HepG2 (cell line): ENCODE data around the gene TET3. TPM values are rescaled to one million over a fixed set of nuclear protein-coding genes. Genes with fewer than 3 reads are reported as not detected.

ENCODE experiments used
- DNMT1 ChIP-seq: sonication (generic); formaldehyde crosslinking; IDR thresholded peaks from 2 replicates; pipeline ENCODE4 v1.5.1; 2020; ENCODE audit warnings: mild to moderate bottlenecking, missing genetic modification reagents
- FOXA3 ChIP-seq: IDR thresholded peaks from 2 replicates; pipeline ENCODE4 v1.6.1; 2016; ENCODE audit warnings: missing genetic modification reagents, missing compliant biosample characterization
- KIAA2018 ChIP-seq: sonication (generic); formaldehyde crosslinking; IDR thresholded peaks from 2 replicates; pipeline ENCODE4 v1.5.0; 2020; ENCODE audit warnings: mild to moderate bottlenecking, missing genetic modification reagents, borderline replicate concordance
- MYC ChIP-seq: sonication (generic); formaldehyde crosslinking; IDR thresholded peaks from 2 replicates; pipeline ENCODE4 v1.9.0; 2021; ENCODE audit warnings: missing genetic modification reagents, borderline replicate concordance
- RFX3 ChIP-seq: IDR thresholded peaks from 2 replicates; pipeline ENCODE4 v1.6.1; 2016; ENCODE audit warnings: missing biosample characterization, missing genetic modification reagents
- TARDBP ChIP-seq: sonication (generic); formaldehyde crosslinking; IDR thresholded peaks from 2 replicates; pipeline ENCODE4 v1.8.0; 2022; ENCODE audit warnings: mild to moderate bottlenecking, missing genetic modification reagents
- TRIM24 ChIP-seq: sonication (generic); formaldehyde crosslinking; IDR thresholded peaks from 2 replicates; pipeline ENCODE4 v1.8.0; 2022; ENCODE audit warnings: mild to moderate bottlenecking, missing genetic modification reagents
- ZBTB37 ChIP-seq: sonication (generic); formaldehyde crosslinking; IDR thresholded peaks from 2 replicates; pipeline ENCODE4 v1.4.0; 2020; ENCODE audit warnings: mild to moderate bottlenecking, missing genetic modification reagents
- ZFP37 ChIP-seq: sonication (generic); formaldehyde crosslinking; IDR thresholded peaks from 2 replicates; pipeline ENCODE4 v1.4.0; 2020; ENCODE audit warnings: missing genetic modification reagents, borderline replicate concordance
- ZNF253 ChIP-seq: sonication (generic); formaldehyde crosslinking; IDR thresholded peaks from 2 replicates; pipeline ENCODE4 v1.8.0; 2022; ENCODE audit warnings: mild to moderate bottlenecking, missing genetic modification reagents, borderline replicate concordance
- ZNF451 ChIP-seq: sonication (generic); formaldehyde crosslinking; IDR thresholded peaks from 2 replicates; pipeline ENCODE4 v1.5.0; 2020; ENCODE audit warnings: mild to moderate bottlenecking, missing genetic modification reagents
- ZNF546 ChIP-seq: sonication (generic); formaldehyde crosslinking; conservative IDR thresholded peaks from 2 replicates; pipeline ENCODE4 v1.8.1; 2023; ENCODE audit warnings: mild to moderate bottlenecking, missing genetic modification reagents
- ZNF576 ChIP-seq: sonication (generic); formaldehyde crosslinking; IDR thresholded peaks from 2 replicates; pipeline ENCODE4 v1.4.0; 2020; ENCODE audit warnings: mild to moderate bottlenecking, missing genetic modification reagents
- polyA plus RNA-seq, 8 experiments: library from polyadenylated mRNA; depleted of rRNA in 3 of 8; stranded (reverse) in 7 of 8; unstranded in 1 of 8; fragments of >200 nt; fragmentation: Illumina TruSeq in 4 of 8; extraction: Trizol in 4 of 8; gene quantifications; 2 replicates each; pipeline versions ENCODE4 v1.2.1 to v1.2.3, GENCODE V29; 2011 to 2016; ENCODE audit warnings: low read depth in 4 of 8, missing spikeins in 1 of 8, mixed read lengths in 1 of 8; ENCODE audit not compliant: insufficient read depth in 1 of 8
- total RNA-seq, 5 experiments: library from RNA; depleted of rRNA; stranded (reverse); fragments of >200 nt; fragmentation: Illumina TruSeq; extraction: Trizol; gene quantifications; 2 replicates each; pipeline ENCODE4 v1.2.3, GENCODE V29; 2016; ENCODE audit warnings: low read depth in 1 of 5
- TF ChIP-seq, protein P1 (sequence below): sonication (generic); formaldehyde crosslinking; IDR thresholded peaks from 2 replicates; pipeline ENCODE4 v1.5.0; 2020; ENCODE audit warnings: missing genetic modification reagents
- TF ChIP-seq, protein P2 (sequence below): sonication (generic); formaldehyde crosslinking; IDR thresholded peaks from 2 replicates; pipeline ENCODE4 v1.5.1; 2020; ENCODE audit warnings: mild to moderate bottlenecking, missing genetic modification reagents, borderline replicate concordance

The TET3 gene
- total and polyA plus RNA-seq, 2 of the 13 experiments (the other 11 are each of a cell fraction or from before 2014, with no cell fraction given) = 4.3 to 6.8 TPM

DNA sequence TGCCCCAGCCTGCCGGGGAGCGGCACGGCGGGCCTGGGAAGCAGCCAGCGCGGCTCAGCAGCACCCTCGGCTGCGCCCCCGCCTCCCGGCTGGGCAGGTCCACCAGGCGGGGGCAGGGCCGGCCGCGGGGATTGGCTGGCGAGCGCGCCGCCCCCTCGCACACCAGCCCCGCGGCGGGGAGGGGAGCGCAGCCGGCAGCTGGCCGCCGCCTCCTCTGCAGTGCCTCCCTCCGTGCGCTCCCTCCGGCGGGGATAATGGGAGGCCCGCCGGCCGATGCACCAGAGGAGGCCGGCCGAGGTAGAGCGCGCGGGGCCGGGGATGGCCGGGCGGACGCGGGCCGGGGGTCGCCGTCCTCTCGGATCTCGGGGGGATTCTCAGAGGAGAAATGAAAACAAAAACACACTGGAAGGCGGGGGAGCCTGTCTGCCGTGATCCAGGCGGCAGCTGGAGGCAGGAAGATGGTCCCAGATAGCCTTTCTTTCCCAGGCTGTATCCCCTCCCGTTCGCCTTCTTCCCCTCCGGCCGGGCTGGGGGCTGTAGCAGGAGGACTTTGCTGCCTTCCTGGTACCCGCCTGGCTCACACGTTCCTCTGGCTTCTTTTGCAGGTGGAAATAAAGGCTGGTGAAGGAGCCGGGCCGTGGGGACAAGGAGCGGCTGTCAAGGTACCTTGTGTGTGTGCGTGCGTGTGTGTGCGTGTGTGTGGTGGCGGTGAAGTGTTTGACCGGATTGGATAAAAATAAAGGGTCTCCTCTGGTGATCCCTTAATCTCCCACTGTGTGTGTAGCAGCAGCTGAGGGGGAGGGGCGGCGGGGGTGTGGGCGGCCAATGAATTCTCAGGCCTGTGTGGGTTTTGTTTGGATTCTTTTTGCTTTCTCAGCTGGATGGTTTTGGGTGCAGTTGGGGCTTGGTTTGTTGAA lies 18.1 kb downstream of the TET3 start (continued):
- no peak for TF ChIP-seq KIAA2018 (CRISPR knock-in tag)
- peak; percentile 47; the same call in 1 of the 2 replicates for TF ChIP-seq ZNF451 (CRISPR knock-in tag)
- no peak for TF ChIP-seq ZNF253 (CRISPR knock-in tag)
- no peak for TF ChIP-seq ZBTB37 (CRISPR knock-in tag)
- TF ChIP-seq ZFP37 (CRISPR knock-in tag) = no peak
- no peak for TF ChIP-seq MYC (CRISPR knock-in tag)
- TF ChIP-seq FOXA3 (CRISPR knock-in tag) = no peak
- TF ChIP-seq TARDBP = no peak
- TF ChIP-seq, protein P1, sequence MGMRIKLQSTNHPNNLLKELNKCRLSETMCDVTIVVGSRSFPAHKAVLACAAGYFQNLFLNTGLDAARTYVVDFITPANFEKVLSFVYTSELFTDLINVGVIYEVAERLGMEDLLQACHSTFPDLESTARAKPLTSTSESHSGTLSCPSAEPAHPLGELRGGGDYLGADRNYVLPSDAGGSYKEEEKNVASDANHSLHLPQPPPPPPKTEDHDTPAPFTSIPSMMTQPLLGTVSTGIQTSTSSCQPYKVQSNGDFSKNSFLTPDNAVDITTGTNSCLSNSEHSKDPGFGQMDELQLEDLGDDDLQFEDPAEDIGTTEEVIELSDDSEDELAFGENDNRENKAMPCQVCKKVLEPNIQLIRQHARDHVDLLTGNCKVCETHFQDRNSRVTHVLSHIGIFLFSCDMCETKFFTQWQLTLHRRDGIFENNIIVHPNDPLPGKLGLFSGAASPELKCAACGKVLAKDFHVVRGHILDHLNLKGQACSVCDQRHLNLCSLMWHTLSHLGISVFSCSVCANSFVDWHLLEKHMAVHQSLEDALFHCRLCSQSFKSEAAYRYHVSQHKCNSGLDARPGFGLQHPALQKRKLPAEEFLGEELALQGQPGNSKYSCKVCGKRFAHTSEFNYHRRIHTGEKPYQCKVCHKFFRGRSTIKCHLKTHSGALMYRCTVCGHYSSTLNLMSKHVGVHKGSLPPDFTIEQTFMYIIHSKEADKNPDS (CRISPR knock-in tag) = no peak
- TF ChIP-seq ZNF546 (CRISPR knock-in tag) = no peak
- no peak for TF ChIP-seq DNMT1 (CRISPR knock-in tag)
- no peak for TF ChIP-seq TRIM24
- no peak for TF ChIP-seq ZNF576 (CRISPR knock-in tag)
- TF ChIP-seq RFX3 = no peak
- TF ChIP-seq, protein P2, sequence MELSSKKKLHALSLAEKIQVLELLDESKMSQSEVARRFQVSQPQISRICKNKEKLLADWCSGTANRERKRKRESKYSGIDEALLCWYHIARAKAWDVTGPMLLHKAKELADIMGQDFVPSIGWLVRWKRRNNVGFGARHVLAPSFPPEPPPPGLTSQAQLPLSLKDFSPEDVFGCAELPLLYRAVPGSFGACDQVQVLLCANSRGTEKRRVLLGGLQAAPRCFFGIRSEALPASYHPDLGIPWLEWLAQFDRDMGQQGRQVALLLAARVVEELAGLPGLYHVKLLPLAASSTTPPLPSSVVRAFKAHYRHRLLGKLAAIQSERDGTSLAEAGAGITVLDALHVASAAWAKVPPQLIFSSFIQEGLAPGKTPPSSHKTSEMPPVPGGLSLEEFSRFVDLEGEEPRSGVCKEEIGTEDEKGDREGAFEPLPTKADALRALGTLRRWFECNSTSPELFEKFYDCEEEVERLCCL (CRISPR knock-in tag) = no peak
